Activated naive CD4-positive, alpha-beta T cell treated with anti-CD3 and anti-CD28 coated beads, Interleukin-2, amount 10 ng/mL, durations not matched to agents 7 days and 5 days (primary cell): ENCODE data around the gene HOXC10.

ENCODE experiments used
- CTCF ChIA-PET: fragments of 350-600 bp; sonication (Branson Sonifier 250); formaldehyde crosslinking; loops from one replicate; lab custom pipeline; 2021; ENCODE audit warnings: antibody characterized with exemption; lab: Charles Lee
- DNase-seq: peaks from one replicate; pipeline ENCODE4 v3.0.0-alpha.2; 2020
- H3K27ac Mint-ChIP-seq: one replicate; pipeline ENCODE4 v1.8.0; 2021; ENCODE audit warnings: mild to moderate bottlenecking, moderate library complexity, mixed read lengths
- H3K27me3 Mint-ChIP-seq: one replicate; pipeline ENCODE4 v1.8.0; 2021; ENCODE audit warnings: mild to moderate bottlenecking, mixed read lengths
- H3K36me3 Mint-ChIP-seq: one replicate; pipeline ENCODE4 v1.8.0; 2021; ENCODE audit warnings: mixed read lengths
- H3K4me1 Mint-ChIP-seq: one replicate; pipeline ENCODE4 v1.8.0; 2021; ENCODE audit warnings: mixed read lengths
- H3K4me3 Mint-ChIP-seq: one replicate; pipeline ENCODE4 v1.8.0; 2021; ENCODE audit warnings: mild to moderate bottlenecking, moderate library complexity, mixed read lengths
- H3K9me3 Mint-ChIP-seq: one replicate; pipeline ENCODE4 v1.8.0; 2021; ENCODE audit warnings: mixed read lengths

HOXC10 gene

DNA sequence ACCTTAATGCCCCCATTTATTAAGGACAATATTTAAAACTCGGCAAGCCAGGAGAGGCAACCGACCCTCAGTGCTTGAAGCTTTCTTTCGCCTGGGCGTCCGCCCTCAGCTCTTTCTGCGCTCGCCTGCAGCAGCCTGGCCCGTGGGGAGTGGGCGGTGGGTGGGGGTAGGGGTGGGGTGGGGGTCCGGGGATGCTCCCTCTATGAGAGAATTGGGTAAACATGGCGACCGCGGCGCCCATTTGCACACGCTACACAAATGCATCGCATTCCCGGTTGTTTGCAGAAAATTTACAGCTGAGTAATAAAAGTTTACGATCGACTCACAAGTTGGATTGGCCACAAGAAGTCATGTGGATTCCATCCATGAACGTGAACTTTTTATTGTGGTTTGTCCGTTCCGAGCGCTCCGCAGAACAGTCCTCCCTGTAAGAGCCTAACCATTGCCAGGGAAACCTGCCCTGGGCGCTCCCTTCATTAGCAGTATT is 31.6 kb downstream of the HOXC10 start:
- H3K27me3 Mint-ChIP-seq: peaks cover 100% of the 10 kb centered on the region

DNA sequence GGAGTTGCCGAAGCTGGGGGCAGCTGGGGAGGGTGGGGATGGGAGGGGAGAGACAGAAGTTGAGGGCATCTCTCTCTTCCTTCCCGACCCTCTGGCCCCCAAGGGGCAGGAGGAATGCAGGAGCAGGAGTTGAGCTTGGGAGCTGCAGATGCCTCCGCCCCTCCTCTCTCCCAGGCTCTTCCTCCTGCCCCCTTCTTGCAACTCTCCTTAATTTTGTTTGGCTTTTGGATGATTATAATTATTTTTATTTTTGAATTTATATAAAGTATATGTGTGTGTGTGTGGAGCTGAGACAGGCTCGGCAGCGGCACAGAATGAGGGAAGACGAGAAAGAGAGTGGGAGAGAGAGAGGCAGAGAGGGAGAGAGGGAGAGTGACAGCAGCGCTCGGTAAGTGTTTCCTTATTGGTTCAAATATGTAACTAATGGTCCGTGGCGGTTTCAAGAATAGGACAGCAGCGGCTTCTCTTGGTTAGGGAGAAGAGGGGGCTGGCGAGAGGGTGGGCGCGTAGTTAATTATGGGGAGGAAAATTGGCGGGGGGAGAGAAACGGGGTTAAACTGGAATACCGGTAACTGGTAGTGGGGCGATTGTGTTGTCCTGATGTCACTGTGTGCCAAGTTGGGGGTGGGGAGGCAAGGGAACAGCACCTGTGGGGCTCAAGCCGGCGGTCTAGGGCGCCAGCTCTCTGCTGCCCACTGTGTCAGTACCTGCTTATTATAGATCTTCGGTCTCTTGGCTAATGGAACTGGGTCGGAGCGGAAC is 32.3 kb downstream of the HOXC10 start:
- Mint-ChIP-seq H3K27ac (no peak overlapping the region), H3K4me1 (peaks cover 26% of the 10 kb centered on the region), H3K4me3 (peak overlapping the region; percentile 73), H3K36me3 (no peaks in the 10 kb centered on the region), H3K9me3 (no peaks in the 10 kb centered on the region), H3K27me3 (peaks cover 100% of the 10 kb centered on the region)
- CTCF ChIA-PET: interaction anchor here (0.9 to 2.2 kb wide), 7 partner anchors 9 to 202 kb away, joined by 3 to 22 read pairs (median 5); partner anchors contain the start of gene HOXC5
- no peak for DNase-seq

More for the DNA sequence above, 31.6 kb downstream of the HOXC10 start:
- CTCF ChIA-PET: interaction anchor here (0.9 to 2.2 kb wide), 6 partner anchors 9 to 202 kb away, joined by 3 to 22 read pairs (median 6); partner anchors contain the start of gene HOXC5
- Mint-ChIP-seq H3K27ac (no peak overlapping the region), H3K36me3 (no peaks in the 10 kb centered on the region), H3K9me3 (no peaks in the 10 kb centered on the region), H3K4me3 (no peak overlapping the region), H3K4me1 (peaks cover 26% of the 10 kb centered on the region)
- DNase-seq: no peak

DNA sequence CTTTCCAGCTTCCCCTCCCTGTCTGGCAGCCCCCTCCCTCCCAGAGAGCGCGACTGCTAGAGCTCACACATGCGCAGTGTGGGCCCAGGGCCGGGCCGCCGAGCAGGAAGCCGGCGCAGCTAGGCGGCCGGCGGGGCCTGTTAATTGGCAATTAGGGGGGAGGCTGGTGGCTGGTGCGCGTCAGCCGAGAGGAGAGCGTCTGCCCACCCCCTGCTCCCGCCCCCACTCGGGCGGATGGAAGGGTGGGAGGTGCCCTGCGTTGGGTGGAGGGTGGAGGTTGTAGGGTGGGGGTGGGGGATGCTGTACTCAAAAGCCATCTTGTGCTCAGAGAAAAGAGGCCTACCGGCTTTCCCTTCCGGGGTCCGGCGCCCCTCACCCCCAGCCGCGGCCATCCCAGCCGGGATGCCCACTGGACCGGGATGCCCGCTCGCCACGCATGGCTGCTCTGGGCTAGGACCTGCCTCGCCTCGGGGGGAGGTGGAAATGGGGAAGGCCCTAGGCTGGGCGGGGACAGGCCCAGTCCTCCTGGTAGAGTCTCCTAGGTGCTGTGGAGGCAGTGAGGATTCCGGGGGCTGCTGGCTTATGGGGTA is 33.0 kb downstream of the HOXC10 start:
- H3K4me3 Mint-ChIP-seq: peak overlapping the region; percentile 73
- H3K36me3 Mint-ChIP-seq: no peaks in the 10 kb centered on the region
- peak; percentile 80 for DNase-seq
- no peak overlapping the region for H3K27ac Mint-ChIP-seq
- no peaks in the 10 kb centered on the region for H3K9me3 Mint-ChIP-seq
- H3K27me3 Mint-ChIP-seq: peaks cover 100% of the 10 kb centered on the region
- CTCF ChIA-PET: interaction anchor here (1.0 to 2.2 kb wide), 5 partner anchors 12 to 197 kb away, joined by 3 to 22 read pairs (median 8); partner anchors contain the start of gene HOXC5
- peaks cover 26% of the 10 kb centered on the region for H3K4me1 Mint-ChIP-seq

DNA sequence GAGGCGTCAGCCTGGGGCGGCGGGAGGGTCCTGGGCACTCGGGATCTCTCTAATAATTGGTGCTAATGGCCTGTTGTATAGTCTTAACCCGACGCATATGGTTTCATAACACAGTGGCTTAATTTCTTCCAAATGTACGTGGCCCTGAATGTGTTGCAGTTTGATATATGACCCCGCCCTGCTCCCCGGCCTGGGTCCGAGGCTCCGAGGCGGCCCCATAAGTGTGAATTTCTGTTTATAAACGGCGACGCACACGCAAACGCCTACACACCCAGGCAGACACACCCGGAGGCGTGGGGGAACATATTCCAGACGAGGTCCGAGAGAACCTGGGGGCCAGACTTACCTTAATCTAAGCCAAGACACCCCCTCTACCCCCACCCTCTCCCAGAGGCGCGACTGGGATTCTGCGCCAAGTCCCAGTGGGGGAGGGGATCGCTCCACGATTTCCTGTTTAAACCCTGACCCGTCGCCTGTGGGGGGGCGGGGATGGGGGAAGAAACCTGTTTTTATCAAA is 33.6 kb downstream of the HOXC10 start:
- H3K27me3 Mint-ChIP-seq: peaks cover 100% of the 10 kb centered on the region
- CTCF ChIA-PET: no interaction called here
- no peak overlapping the region for H3K27ac Mint-ChIP-seq
- no peak for DNase-seq
- H3K4me1 Mint-ChIP-seq: peaks cover 26% of the 10 kb centered on the region
- no peaks in the 10 kb centered on the region for H3K9me3 Mint-ChIP-seq
- no peaks in the 10 kb centered on the region for H3K36me3 Mint-ChIP-seq
- peak overlapping the region; percentile 73 for H3K4me3 Mint-ChIP-seq

DNA sequence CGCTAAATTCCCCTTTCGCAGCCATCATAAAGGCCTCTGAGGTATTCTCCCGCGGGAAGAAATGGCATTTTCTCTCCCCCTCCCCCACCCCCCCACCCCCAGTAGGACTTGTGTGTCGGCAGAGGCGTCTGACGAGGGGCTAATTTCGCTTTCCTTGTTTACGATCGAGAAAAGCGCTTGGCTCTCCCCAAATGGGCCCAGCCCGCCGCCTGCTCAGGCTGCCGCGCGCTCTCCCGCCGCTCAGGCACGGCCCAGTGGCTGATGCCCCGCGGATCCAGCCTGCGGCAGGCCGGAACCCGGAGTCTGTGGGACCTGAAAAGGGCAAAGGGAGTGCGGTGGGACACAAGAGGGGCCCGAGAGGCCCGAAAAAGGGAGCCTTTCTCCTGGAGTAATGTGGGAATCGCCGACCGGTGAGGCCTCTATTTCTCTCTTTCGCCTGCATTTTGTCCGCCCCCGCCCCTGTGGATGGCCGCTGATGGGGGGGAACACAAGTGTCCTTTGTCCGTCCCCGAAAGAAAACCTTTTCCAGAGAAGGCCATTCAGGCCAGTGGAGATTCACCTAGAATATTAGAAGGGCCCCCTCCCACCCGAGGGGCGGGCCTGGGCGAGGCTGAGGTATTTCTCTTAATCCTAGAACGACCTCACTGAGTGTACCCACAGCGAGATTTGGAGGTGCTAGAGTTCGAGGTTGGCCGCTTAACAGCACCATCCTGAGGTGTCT is 34.3 kb downstream of the HOXC10 start:
- CTCF ChIA-PET: no interaction called here
- no peak overlapping the region for H3K27ac Mint-ChIP-seq
- no peaks in the 10 kb centered on the region for H3K36me3 Mint-ChIP-seq
- no peak overlapping the region for H3K4me3 Mint-ChIP-seq
- peaks cover 26% of the 10 kb centered on the region for H3K4me1 Mint-ChIP-seq
- DNase-seq: no peak
- H3K9me3 Mint-ChIP-seq: no peaks in the 10 kb centered on the region
- H3K27me3 Mint-ChIP-seq: peaks cover 100% of the 10 kb centered on the region

DNA sequence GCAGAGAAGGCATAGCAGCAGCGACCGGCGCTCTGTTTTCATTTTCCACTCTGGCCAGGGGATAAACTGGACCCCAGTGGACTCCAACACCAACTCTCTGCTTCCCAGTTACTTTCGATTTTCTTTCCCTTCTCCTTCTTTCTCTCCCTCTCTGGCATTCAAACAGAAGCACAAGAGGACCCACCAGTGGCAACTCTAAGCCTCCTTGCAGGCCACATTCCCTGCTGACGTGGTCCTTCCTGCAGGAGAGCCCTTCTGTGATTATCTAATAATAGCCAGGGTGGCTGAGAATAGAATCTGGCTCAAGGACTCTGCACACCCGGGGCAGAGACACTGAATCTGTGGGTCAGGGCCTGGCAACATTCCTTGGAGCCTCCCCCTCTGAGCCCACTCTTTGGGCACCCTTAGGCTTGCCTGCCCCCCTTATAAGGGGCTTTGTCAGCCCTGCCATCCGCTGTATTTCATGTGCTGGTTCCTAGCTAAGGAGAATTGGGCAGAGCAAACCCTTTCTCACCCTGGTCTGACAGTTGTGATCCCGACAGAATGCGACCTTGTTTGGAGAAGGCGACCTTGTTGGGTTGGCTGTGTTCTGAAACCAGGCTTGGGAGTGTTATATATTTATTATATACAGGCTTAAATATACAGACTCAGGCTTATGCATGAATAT is 35.1 kb downstream of the HOXC10 start:
- H3K27ac Mint-ChIP-seq: no peak overlapping the region

DNA sequence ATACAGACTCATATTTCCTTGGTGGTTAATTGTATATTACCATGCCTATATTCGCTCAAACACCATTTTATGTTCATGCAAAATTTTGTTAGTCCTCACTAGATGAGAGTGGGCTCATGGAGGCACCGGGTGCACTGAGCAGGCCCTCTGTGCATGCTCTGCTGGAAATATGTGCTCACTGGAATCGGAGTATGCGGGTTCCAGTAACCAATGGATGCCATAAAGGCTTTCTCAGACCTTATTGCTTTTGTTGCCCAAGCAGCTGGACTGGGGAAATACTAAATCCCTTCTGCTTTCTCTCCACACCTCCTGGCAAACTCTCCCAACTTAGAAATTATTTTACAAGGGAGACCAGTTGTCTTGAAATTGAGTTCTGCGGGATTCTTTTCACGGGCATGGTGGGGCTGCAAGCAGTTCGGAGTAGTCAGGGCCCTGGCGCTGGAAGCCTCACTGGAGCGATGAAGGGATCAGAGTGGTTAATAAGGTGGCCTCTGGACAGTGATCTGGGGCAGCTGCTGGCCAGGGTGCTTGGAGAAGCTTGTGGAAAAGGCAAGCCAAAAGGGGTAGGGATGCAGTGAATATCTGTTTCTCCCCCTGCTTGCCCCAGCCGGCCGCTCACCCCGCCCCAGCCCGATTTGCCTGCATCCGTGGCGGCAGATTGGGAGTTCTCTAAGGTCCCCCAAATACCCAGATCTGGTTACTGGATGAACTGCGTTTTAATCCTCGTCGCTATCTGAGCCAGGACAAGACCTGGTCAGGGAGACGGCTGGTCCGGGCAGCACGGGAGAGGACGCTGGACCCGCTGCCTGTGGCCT is 35.9 kb downstream of the HOXC10 start:
- no peak for DNase-seq
- no peaks in the 10 kb centered on the region for H3K36me3 Mint-ChIP-seq
- CTCF ChIA-PET: interaction anchor here (2.6 kb wide), 1 partner anchor 12 kb away, joined by 11 read pairs; the partner anchor contains the start of gene HOXC5
- no peak overlapping the region for H3K4me3 Mint-ChIP-seq
- peaks cover 21% of the 10 kb centered on the region for H3K4me1 Mint-ChIP-seq
- H3K9me3 Mint-ChIP-seq: no peaks in the 10 kb centered on the region
- no peak overlapping the region for H3K27ac Mint-ChIP-seq
- peaks cover 100% of the 10 kb centered on the region for H3K27me3 Mint-ChIP-seq

More for the DNA sequence above, 35.1 kb downstream of the HOXC10 start:
- Mint-ChIP-seq H3K4me3 (no peak overlapping the region), H3K9me3 (no peaks in the 10 kb centered on the region), H3K27me3 (peaks cover 100% of the 10 kb centered on the region), H3K36me3 (no peaks in the 10 kb centered on the region), H3K4me1 (peaks cover 19% of the 10 kb centered on the region)
- CTCF ChIA-PET: interaction anchor here (2.6 kb wide), 1 partner anchor 13 kb away, joined by 11 read pairs; the partner anchor contains the start of gene HOXC5
- no peak for DNase-seq

DNA sequence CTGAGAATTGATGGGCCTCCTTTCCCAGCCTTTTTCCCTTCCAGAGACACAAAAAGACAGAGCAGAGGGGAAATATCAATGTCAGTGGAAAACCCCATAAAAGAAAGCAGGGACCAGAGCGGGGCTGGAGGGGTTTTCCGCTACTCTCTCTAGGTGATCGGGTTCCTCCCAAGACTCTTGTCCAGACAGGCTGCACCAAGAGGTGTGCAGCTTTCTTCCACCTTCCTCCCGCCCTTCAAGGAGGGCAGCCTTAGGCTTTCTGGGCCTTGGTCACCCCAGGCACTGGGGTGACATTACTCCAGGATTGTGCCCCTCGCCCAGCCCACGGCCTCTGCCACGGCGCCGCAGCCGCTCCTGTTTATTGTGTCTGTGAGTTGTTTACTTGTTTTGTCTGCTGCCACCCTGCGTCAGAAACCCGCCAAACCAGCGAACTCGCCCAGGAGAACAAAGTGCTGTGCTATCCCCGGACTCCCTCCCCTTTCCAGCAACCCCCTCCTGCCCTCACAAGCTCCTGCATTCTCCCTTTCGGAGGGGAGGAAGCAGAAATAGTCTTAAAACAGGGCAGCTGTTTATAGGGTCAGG is 36.6 kb downstream of the HOXC10 start:
- Mint-ChIP-seq H3K27me3 (peaks cover 99% of the 10 kb centered on the region), H3K27ac (no peak overlapping the region), H3K4me1 (peaks cover 25% of the 10 kb centered on the region), H3K9me3 (no peaks in the 10 kb centered on the region), H3K4me3 (no peak overlapping the region), H3K36me3 (no peaks in the 10 kb centered on the region)
- CTCF ChIA-PET: interaction anchor here (0.7 to 2.7 kb wide), 4 partner anchors 11 to 186 kb away, joined by 3 to 11 read pairs (median 8); partner anchors contain the start of genes HOXC5 and HOXC8
- DNase-seq: no peak

DNA sequence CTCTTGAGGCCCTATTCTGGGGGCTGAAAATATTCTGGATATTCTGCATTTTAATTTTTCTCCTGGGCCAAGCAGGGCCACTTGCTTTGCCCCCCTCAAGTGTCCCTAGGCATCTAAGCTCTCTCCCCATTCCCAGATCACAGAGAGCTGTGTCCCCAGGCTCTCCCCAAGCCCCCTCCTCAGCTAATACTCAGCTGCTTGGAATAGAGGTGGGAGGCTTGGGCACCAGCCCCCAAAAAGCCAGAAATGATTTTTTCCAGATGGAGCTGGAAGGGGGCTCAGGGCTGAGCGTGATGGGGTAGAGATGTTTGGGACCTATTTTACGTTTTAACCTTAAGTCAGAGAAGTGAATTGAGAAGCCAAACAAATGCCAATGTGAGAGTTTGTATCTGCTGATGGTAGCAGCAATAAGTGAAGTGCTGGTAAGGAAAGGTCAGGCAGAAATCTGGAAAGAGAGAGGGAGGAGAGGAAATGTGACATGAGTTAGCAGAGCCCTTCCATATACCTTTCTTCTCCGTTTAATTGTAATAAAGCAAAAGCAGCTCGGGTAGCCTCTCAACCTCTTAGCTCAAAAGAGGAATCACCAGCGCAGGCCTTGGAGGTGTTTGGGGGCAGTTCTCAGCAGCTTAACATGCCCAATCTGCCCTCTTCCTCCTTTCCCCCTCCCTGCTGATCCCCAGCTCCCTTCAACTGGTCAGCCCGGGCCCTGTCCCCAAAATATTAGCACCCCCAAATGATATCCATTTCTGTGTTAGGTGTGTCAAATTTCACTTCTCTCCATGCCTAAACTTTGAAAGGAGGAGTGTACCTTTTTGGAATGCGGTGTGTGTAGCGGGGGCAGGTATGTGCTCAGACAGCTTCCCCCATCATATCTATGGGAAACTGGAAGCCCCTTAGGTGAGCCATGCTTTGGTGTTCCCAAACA is 38.3 kb downstream of the HOXC10 start:
- no peaks in the 10 kb centered on the region for H3K9me3 Mint-ChIP-seq
- H3K27me3 Mint-ChIP-seq: peaks cover 99% of the 10 kb centered on the region
- CTCF ChIA-PET: interaction anchor here (1.1 to 2.7 kb wide), 6 partner anchors 9 to 191 kb away, joined by 3 to 11 read pairs (median 4); no protein-coding TSS in a partner anchor
- no peak overlapping the region for H3K4me3 Mint-ChIP-seq
- no peak for DNase-seq
- no peak overlapping the region for H3K27ac Mint-ChIP-seq
- peaks cover 17% of the 10 kb centered on the region for H3K4me1 Mint-ChIP-seq
- no peaks in the 10 kb centered on the region for H3K36me3 Mint-ChIP-seq

DNA sequence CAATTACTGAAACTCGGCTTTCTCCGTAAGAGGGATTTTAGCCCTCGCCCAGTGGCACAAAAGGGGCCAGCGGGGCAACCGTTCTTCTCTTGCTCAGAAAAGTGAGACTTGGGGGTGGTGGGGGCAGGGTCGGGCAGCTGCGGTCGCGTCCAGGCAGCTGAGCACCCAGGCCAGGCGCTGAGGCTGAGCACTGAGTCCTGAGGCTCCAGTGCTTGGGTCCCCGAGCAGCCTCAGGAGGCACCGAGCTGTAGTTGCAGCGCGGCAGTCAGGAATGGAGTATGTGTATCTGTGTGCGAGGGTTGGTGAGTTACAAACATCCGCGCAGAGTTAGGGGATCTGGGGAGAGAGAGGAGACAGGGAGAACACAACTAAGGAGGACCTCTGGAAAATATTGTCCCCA is 39.2 kb downstream of the HOXC10 start:
- Mint-ChIP-seq H3K36me3 (no peaks in the 10 kb centered on the region), H3K9me3 (no peaks in the 10 kb centered on the region), H3K4me1 (peaks cover 17% of the 10 kb centered on the region), H3K4me3 (no peak overlapping the region), H3K27ac (no peak overlapping the region), H3K27me3 (peaks cover 99% of the 10 kb centered on the region)
- CTCF ChIA-PET: interaction anchor here (1.1 to 2.7 kb wide), 6 partner anchors 8 to 190 kb away, joined by 3 to 11 read pairs (median 4); no protein-coding TSS in a partner anchor
- no peak for DNase-seq

DNA sequence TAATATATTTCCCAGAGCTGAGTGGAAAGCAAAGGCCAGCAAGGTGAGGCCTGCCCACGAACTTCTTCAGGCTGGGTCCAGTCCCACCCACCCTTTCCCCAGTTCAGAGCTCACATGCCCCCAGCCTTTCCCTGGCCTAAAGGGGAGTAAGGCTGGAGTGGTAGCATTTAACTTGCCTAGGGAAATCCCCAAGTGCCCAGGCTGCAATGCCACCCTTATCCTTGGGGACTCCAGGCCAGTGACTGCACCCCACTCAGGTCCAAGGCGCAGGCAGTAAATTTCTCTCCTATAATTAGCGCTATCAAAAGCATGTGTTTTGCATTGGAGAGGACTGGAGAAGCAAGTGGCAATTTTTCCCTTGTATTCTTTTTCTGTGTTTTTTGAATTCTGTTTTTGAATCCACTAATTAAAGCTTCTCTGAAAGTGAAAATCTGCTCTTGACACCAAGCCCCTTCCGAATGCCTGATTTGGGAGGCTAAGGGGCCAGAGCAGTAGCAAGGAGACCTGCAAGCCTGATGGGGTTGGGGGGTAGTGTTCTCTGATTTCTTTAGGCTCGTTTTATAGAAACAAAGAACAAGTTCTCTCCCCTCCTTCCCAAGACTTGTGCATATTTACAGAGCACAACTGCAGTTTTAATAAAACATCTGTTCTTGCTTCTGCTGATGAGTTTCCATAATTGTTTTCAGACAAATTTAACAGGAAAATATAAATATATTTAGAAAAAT is 39.8 kb downstream of the HOXC10 start:
- no peak overlapping the region for H3K4me3 Mint-ChIP-seq

More for the DNA sequence above, 39.8 kb downstream of the HOXC10 start:
- no peak for DNase-seq
- CTCF ChIA-PET: interaction anchor here (1.2 to 2.7 kb wide), 3 partner anchors 19 to 183 kb away, joined by 4 to 11 read pairs (median 4); no protein-coding TSS in a partner anchor
- Mint-ChIP-seq H3K27me3 (peaks cover 99% of the 10 kb centered on the region), H3K4me1 (peaks cover 14% of the 10 kb centered on the region), H3K9me3 (no peaks in the 10 kb centered on the region), H3K36me3 (no peaks in the 10 kb centered on the region), H3K27ac (no peak overlapping the region)
